ENCODE results near the gene PUM2. TPM values are rescaled to one million over a fixed set of nuclear protein-coding genes. Genes with fewer than 3 reads are reported as not detected.
A peak's percentile ranks its signal among the peaks of the same experiment; 100 is the strongest.
"Not testable (repeated sequence)": the region's sequence is repeated elsewhere in the genome, so short reads cannot be mapped to it uniquely, and the experiment has no call there.

PUM2 gene
- polyA plus RNA-seq, 12 donors, result 37.4 to 74.3 (median 66.3) TPM; not detected in 1

- no peak for DNase-seq
Observed at GRCh38 chr2:20236496-20236895, 114.1 kb downstream of the PUM2 start.

- DNase-seq, result no peak
Observed at GRCh38 chr2:20235655-20236305, 114.9 kb downstream of the PUM2 start.

GRCh38 chr2:20234597-20234996 is 116.0 kb downstream of the PUM2 start:
- DNase-seq, result not testable (repeated sequence)

- no peak for DNase-seq
Observed at GRCh38 chr2:20232837-20233207, 117.8 kb downstream of the PUM2 start.

- no peak for DNase-seq
Observed at GRCh38 chr2:20231598-20232026, 119.0 kb downstream of the PUM2 start.

- DNase-seq, result no peak
Observed at GRCh38 chr2:20231159-20231558, 119.5 kb downstream of the PUM2 start.

- no peak for DNase-seq
Observed at GRCh38 chr2:20230114-20230425, 120.6 kb downstream of the PUM2 start.

GRCh38 chr2:20229322-20230113 is 121.1 kb downstream of the PUM2 start:
- peak; percentile 40 for DNase-seq

- no peak for DNase-seq
Observed at GRCh38 chr2:20227894-20228505, 122.6 kb downstream of the PUM2 start.

- DNase-seq, result no peak
Observed at GRCh38 chr2:20226152-20226545, 124.5 kb downstream of the PUM2 start.

GRCh38 chr2:20225294-20226151 is 125.1 kb downstream of the PUM2 start:
- DNase-seq, result peak; percentile 64

- peak; percentile 40 for DNase-seq
Observed at GRCh38 chr2:20224716-20225293, 125.8 kb downstream of the PUM2 start, which contains the start of gene SDC1. SDC1 (minus strand) TSS chr2:20225130; CDS start chr2:20224867, 263 bp downstream.

GRCh38 chr2:20224164-20224715 is 126.4 kb downstream of the PUM2 start:
- peak; percentile 14 for DNase-seq

GRCh38 chr2:20223407-20224163 is 127.1 kb downstream of the PUM2 start:
- peak; percentile 45 for DNase-seq

GRCh38 chr2:20222769-20223406 is 127.8 kb downstream of the PUM2 start:
- no peak for DNase-seq

- no peak for DNase-seq
Observed at GRCh38 chr2:20222014-20222768, 128.5 kb downstream of the PUM2 start.

- DNase-seq, result no peak
Observed at GRCh38 chr2:20221555-20221973, 129.1 kb downstream of the PUM2 start.

GRCh38 chr2:20220806-20221554 is 129.7 kb downstream of the PUM2 start:
- no peak for DNase-seq

Measured in muscle of arm (tissue), 12 donors.